HEK293 (cell line): ENCODE data around the gene CEBPA.

Source experiments
- CTCF ChIA-PET: fragments of 350-600 bp; formaldehyde crosslinking; extraction: SDS; loops from one replicate; lab custom pipeline; 2021; ENCODE audit warnings: antibody characterized with exemption; lab: Yijun Ruan, JAX
- POLR2A ChIA-PET: fragments of 300-600 bp; formaldehyde crosslinking; extraction: SDS; loops from one replicate; lab custom pipeline; 2020; ENCODE audit warnings: antibody characterized with exemption, inconsistent platforms; lab: Yijun Ruan, JAX
- H3K27ac ChIP-seq: fragments of 200-500 bp; sonication (Bioruptor generic); 2 replicates; pipeline ENCODE4 v1.5.1; 2014; ENCODE audit warnings: low read depth, low read length, control low read depth, inconsistent platforms; ENCODE audit errors: extremely low read depth
- H3K36me3 ChIP-seq, 2 experiments: fragments of 200-500 bp in 1 of 2; sonication (Bioruptor generic) in 1 of 2; 1 replicate in 1 of 2; 2 replicates in 1 of 2; pipeline ENCODE4 v1.5.1; 2014 to 2017; ENCODE audit warnings: inconsistent platforms in 2 of 2, low read length in 2 of 2; ENCODE audit not compliant: control insufficient read depth in 2 of 2, insufficient read depth in 1 of 2
- H3K4me1 ChIP-seq: fragments of 200-500 bp; sonication (Bioruptor generic); 2 replicates; pipeline ENCODE4 v1.5.1; 2014; ENCODE audit warnings: mild to moderate bottlenecking, low read length, inconsistent platforms; ENCODE audit not compliant: control insufficient read depth, insufficient read depth
- H3K4me3 ChIP-seq: 2 replicates; pipeline ENCODE4 v1.5.1; 2011; ENCODE audit warnings: low read depth, mild to moderate bottlenecking, control low read depth, low read length, moderate library complexity
- H3K9me3 ChIP-seq: fragments of 200-500 bp; sonication (Bioruptor generic); 2 replicates; pipeline ENCODE4 v1.5.1; 2014; ENCODE audit warnings: low read depth, low read length, inconsistent platforms; ENCODE audit not compliant: control insufficient read depth, insufficient read depth
- GLIS1 ChIP-seq: fragments of 450-650 bp; formaldehyde crosslinking; IDR thresholded peaks from 2 replicates; pipeline ENCODE4 v1.5.1; 2016; ENCODE audit warnings: missing biosample characterization, missing genetic modification characterization
- KLF10 ChIP-seq: fragments of 450-650 bp; IDR thresholded peaks from 2 replicates; pipeline ENCODE4 v1.5.1; 2018; ENCODE audit warnings: missing biosample characterization, mild to moderate bottlenecking, missing genetic modification characterization
- TRIM28 ChIP-seq: IDR thresholded peaks from 2 replicates; pipeline ENCODE4 v1.6.1; 2011; ENCODE audit warnings: low read length, control low read depth, borderline replicate concordance
- ZBTB10 ChIP-seq: fragments of 450-650 bp; formaldehyde crosslinking; IDR thresholded peaks from 2 replicates; pipeline ENCODE4 v1.5.1; 2016; ENCODE audit warnings: missing biosample characterization, missing genetic modification characterization
- ZBTB20 ChIP-seq: fragments of 450-650 bp; formaldehyde crosslinking; IDR thresholded peaks from 2 replicates; pipeline ENCODE4 v1.5.1; 2016; ENCODE audit warnings: missing biosample characterization, missing genetic modification characterization
- ZBTB7A ChIP-seq: fragments of 450-650 bp; formaldehyde crosslinking; IDR thresholded peaks from 2 replicates; pipeline ENCODE4 v1.5.1; 2016; ENCODE audit warnings: low read depth, missing biosample characterization, missing genetic modification characterization
- ZFHX2 ChIP-seq: fragments of 450-650 bp; formaldehyde crosslinking; conservative IDR thresholded peaks from 2 replicates; pipeline ENCODE4 v1.5.1; 2016; ENCODE audit warnings: missing biosample characterization, missing genetic modification characterization
- ZIC2 ChIP-seq: fragments of 450-650 bp; formaldehyde crosslinking; IDR thresholded peaks from 2 replicates; pipeline ENCODE4 v1.5.1; 2016; ENCODE audit warnings: missing biosample characterization, missing genetic modification characterization
- ZNF121 ChIP-seq: fragments of 450-650 bp; formaldehyde crosslinking; IDR thresholded peaks from 2 replicates; pipeline ENCODE4 v1.5.1; 2016; ENCODE audit warnings: missing biosample characterization, missing genetic modification characterization
- ZNF169 ChIP-seq: fragments of 450-650 bp; formaldehyde crosslinking; IDR thresholded peaks from 2 replicates; pipeline ENCODE4 v1.5.1; 2016; ENCODE audit warnings: missing biosample characterization, missing genetic modification characterization
- ZNF221 ChIP-seq: fragments of 450-650 bp; formaldehyde crosslinking; IDR thresholded peaks from 2 replicates; pipeline ENCODE4 v1.5.1; 2017; ENCODE audit warnings: missing biosample characterization, missing genetic modification characterization, borderline replicate concordance
- ZNF302 ChIP-seq: fragments of 450-650 bp; formaldehyde crosslinking; IDR thresholded peaks from 2 replicates; pipeline ENCODE4 v1.5.1; 2016; ENCODE audit warnings: missing biosample characterization, missing genetic modification characterization, low read depth
- ZNF366 ChIP-seq: fragments of 450-650 bp; formaldehyde crosslinking; conservative IDR thresholded peaks from 2 replicates; pipeline ENCODE4 v1.5.1; 2016; ENCODE audit warnings: missing biosample characterization, missing genetic modification characterization
- ZNF394 ChIP-seq: fragments of 450-650 bp; formaldehyde crosslinking; IDR thresholded peaks from 2 replicates; pipeline ENCODE4 v1.5.1; 2016; ENCODE audit warnings: missing biosample characterization, missing genetic modification characterization, mild to moderate bottlenecking, moderate library complexity, borderline replicate concordance
- ZNF433 ChIP-seq: fragments of 450-650 bp; formaldehyde crosslinking; IDR thresholded peaks from 2 replicates; pipeline ENCODE4 v1.5.1; 2016; ENCODE audit warnings: missing biosample characterization, missing genetic modification characterization, low read depth
- ZNF473 ChIP-seq: fragments of 450-650 bp; formaldehyde crosslinking; IDR thresholded peaks from 2 replicates; pipeline ENCODE4 v1.5.1; 2017; ENCODE audit warnings: missing biosample characterization, missing genetic modification characterization
- ZNF530 ChIP-seq: fragments of 450-650 bp; formaldehyde crosslinking; IDR thresholded peaks from 2 replicates; pipeline ENCODE4 v1.5.1; 2016; ENCODE audit warnings: low read depth, missing biosample characterization, missing genetic modification characterization
- ZNF544 ChIP-seq: fragments of 450-650 bp; formaldehyde crosslinking; IDR thresholded peaks from 2 replicates; pipeline ENCODE4 v1.5.0; 2017; ENCODE audit warnings: missing biosample characterization, missing genetic modification characterization
- ZNF600 ChIP-seq: fragments of 450-650 bp; formaldehyde crosslinking; IDR thresholded peaks from 2 replicates; pipeline ENCODE4 v1.5.1; 2016; ENCODE audit warnings: missing biosample characterization, missing genetic modification characterization
- ZNF623 ChIP-seq: fragments of 450-650 bp; formaldehyde crosslinking; IDR thresholded peaks from 2 replicates; pipeline ENCODE4 v1.5.1; 2016; ENCODE audit warnings: missing biosample characterization, missing genetic modification characterization
- ZNF707 ChIP-seq: fragments of 450-650 bp; formaldehyde crosslinking; IDR thresholded peaks from 2 replicates; pipeline ENCODE4 v1.5.1; 2016; ENCODE audit warnings: missing biosample characterization, missing genetic modification characterization
- ZNF785 ChIP-seq: fragments of 450-650 bp; formaldehyde crosslinking; IDR thresholded peaks from 2 replicates; pipeline ENCODE4 v1.5.1; 2016; ENCODE audit warnings: missing biosample characterization, missing genetic modification characterization
- ZSCAN23 ChIP-seq: fragments of 450-650 bp; formaldehyde crosslinking; IDR thresholded peaks from 2 replicates; pipeline ENCODE4 v1.5.1; 2016; ENCODE audit warnings: missing biosample characterization, missing genetic modification characterization
- TF ChIP-seq, protein P1 (sequence below): fragments of 450-650 bp; formaldehyde crosslinking; IDR thresholded peaks from 2 replicates; pipeline ENCODE4 v1.5.1; 2016; ENCODE audit warnings: missing biosample characterization, missing genetic modification characterization

Gene CEBPA

GRCh38 chr19:33306853-33307792 lies 4.8 kb upstream of the CEBPA start:
- H3K4me3 ChIP-seq, result no peak overlapping the region
- H3K9me3 ChIP-seq, result no peaks in the 10 kb centered on the region
- H3K4me1 ChIP-seq, result peaks cover 37% of the 10 kb centered on the region
- ChIA-PET POLR2A (interaction anchor here (0.7 to 1.0 kb wide), 2 partner anchors 17 to 32 kb away, joined by 4 to 17 read pairs; no protein-coding TSS in a partner anchor), CTCF (interaction anchor here (0.6 to 1.4 kb wide), 5 partner anchors 99 to 954 kb away, joined by 3 to 4 read pairs (median 3); no protein-coding TSS in a partner anchor)
- H3K27ac ChIP-seq, result no peak overlapping the region
- H3K36me3 ChIP-seq, result no peaks in the 10 kb centered on the region; a peak in 1 of 3 replicates
- TF ChIP-seq ZNF544 (tag by site-specific recombination) (0 out of 2 replicates have a peak, but pooled peaks have one; percentile 70), KLF10 (tag by site-specific recombination) (no peak), ZNF433 (tag by site-specific recombination) (no peak), ZNF169 (tag by site-specific recombination) (no peak), ZNF473 (tag by site-specific recombination) (0 out of 2 replicates have a peak, but pooled peaks have one; percentile 49), ZNF600 (tag by site-specific recombination) (no peak), ZIC2 (peak; percentile 56; the same call in 1 of the 2 replicates), ZNF366 (tag by site-specific recombination) (peak; percentile 99), ZNF221 (tag by site-specific recombination) (no peak), ZFHX2 (tag by site-specific recombination) (peak; percentile 21; the same call in 1 of the 2 replicates), ZNF121 (tag by site-specific recombination) (peak; percentile 91), GLIS1 (peak; percentile 41; the same call in 1 of the 2 replicates), ZNF394 (peak; percentile 58; the same call in 1 of the 2 replicates), TRIM28 (no peak), ZBTB10 (tag by site-specific recombination) (0 out of 2 replicates have a peak, but pooled peaks have one; percentile 6)

GRCh38 chr19:33306191-33306590 lies 3.9 kb upstream of the CEBPA start:
- ChIA-PET POLR2A (interaction anchor here (1.0 kb wide), 1 partner anchor 18 kb away, joined by 4 read pairs; no protein-coding TSS in a partner anchor), CTCF (interaction anchor here (0.6 kb wide), 1 partner anchor 120 kb away, joined by 4 read pairs; no protein-coding TSS in a partner anchor)
- Histone ChIP-seq H3K9me3 (no peaks in the 10 kb centered on the region), H3K27ac (no peak overlapping the region), H3K36me3 (no peaks in the 10 kb centered on the region), H3K4me1 (peaks cover 44% of the 10 kb centered on the region), H3K4me3 (no peak overlapping the region)
- TF ChIP-seq ZFHX2 (tag by site-specific recombination) (no peak), ZNF623 (tag by site-specific recombination) (no peak), ZNF302 (no peak), ZNF785 (tag by site-specific recombination) (no peak), ZBTB20 (tag by site-specific recombination) (no peak), ZNF530 (no peak), ZNF707 (tag by site-specific recombination) (no peak), ZBTB7A (no peak), ZSCAN23 (tag by site-specific recombination) (no peak)
- TF ChIP-seq, protein P1, sequence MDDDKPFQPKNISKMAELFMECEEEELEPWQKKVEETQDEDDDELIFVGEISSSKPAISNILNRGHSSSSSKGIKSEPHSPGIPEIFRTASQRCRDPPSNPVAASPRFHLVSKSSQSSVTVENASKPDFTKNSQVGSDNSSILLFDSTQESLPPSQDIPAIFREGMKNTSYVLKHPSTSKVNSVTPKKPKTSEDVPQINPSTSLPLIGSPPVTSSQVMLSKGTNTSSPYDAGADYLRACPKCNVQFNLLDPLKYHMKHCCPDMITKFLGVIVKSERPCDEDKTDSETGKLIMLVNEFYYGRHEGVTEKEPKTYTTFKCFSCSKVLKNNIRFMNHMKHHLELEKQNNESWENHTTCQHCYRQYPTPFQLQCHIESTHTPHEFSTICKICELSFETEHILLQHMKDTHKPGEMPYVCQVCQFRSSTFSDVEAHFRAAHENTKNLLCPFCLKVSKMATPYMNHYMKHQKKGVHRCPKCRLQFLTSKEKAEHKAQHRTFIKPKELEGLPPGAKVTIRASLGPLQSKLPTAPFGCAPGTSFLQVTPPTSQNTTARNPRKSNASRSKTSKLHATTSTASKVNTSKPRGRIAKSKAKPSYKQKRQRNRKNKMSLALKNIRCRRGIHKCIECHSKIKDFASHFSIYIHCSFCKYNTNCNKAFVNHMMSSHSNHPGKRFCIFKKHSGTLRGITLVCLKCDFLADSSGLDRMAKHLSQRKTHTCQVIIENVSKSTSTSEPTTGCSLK, result no peak
